Neuronal stem cell (in vitro differentiated cells): ENCODE measurements around the gene CCDC117.

Experiments
- DNase-seq: peaks from one replicate; pipeline ENCODE4 v3.0.0-alpha.2; 2013; ENCODE audit warnings: low spot score
- H2AFZ ChIP-seq: one replicate; pipeline ENCODE4 v1.6.1; 2013; ENCODE audit warnings: mild to moderate bottlenecking, low read length, inconsistent platforms
- H2AK5ac ChIP-seq: 2 replicates; pipeline ENCODE4 v1.6.1; 2013; ENCODE audit warnings: low read depth, mild to moderate bottlenecking, inconsistent platforms, low read length, moderate library complexity, mixed read lengths
- H2BK120ac ChIP-seq: 2 replicates; pipeline ENCODE4 v1.6.1; 2013; ENCODE audit warnings: low read depth, mild to moderate bottlenecking, inconsistent platforms, low read length, moderate library complexity, mixed read lengths
- H2BK12ac ChIP-seq: one replicate; pipeline ENCODE4 v1.6.1; 2013; ENCODE audit warnings: low read length, inconsistent platforms
- H2BK15ac ChIP-seq: 2 replicates; pipeline ENCODE4 v1.6.1; 2013; ENCODE audit warnings: mild to moderate bottlenecking, low read length, inconsistent platforms, mixed read lengths
- H2BK5ac ChIP-seq: one replicate; pipeline ENCODE4 v1.6.1; 2013; ENCODE audit warnings: inconsistent platforms, mild to moderate bottlenecking, low read length, moderate library complexity
- H3K14ac ChIP-seq: one replicate; pipeline ENCODE4 v1.6.1; 2013; ENCODE audit warnings: low read length, inconsistent platforms
- H3K18ac ChIP-seq: 2 replicates; pipeline ENCODE4 v1.6.1; 2013; ENCODE audit warnings: low read length, inconsistent platforms
- H3K23ac ChIP-seq: 2 replicates; pipeline ENCODE4 v1.6.1; 2013; ENCODE audit warnings: low read depth, mild to moderate bottlenecking, mixed read lengths, low read length, inconsistent platforms; ENCODE audit not compliant: poor library complexity
- H3K27ac ChIP-seq: replicated peaks from 3 replicates; pipeline ENCODE4 v1.5.1; 2013; ENCODE audit warnings: low read length, inconsistent platforms
- H3K27me3 ChIP-seq, 3 experiments: 2 replicates each; pipeline ENCODE4 v1.6.1; 2013; ENCODE audit warnings: low read length in 3 of 3, mild to moderate bottlenecking in 2 of 3, inconsistent platforms in 1 of 3, low read depth in 1 of 3, mixed read lengths in 1 of 3, moderate library complexity in 1 of 3; ENCODE audit not compliant: control insufficient read depth in 3 of 3, insufficient read depth in 3 of 3
- H3K36me3 ChIP-seq, 2 donors: replicated peaks in 1 of 2; 2 replicates each; pipeline ENCODE4 v1.6.1; 2013; ENCODE audit warnings: low read length in 2 of 2; ENCODE audit not compliant: control insufficient read depth in 2 of 2, insufficient read depth in 2 of 2
- H3K4ac ChIP-seq: 2 replicates; pipeline ENCODE4 v1.6.1; 2013; ENCODE audit warnings: inconsistent platforms, mild to moderate bottlenecking, low read length, moderate library complexity
- H3K4me1 ChIP-seq, 2 donors: 1 replicate in 1 of 2; 2 replicates in 1 of 2; pipeline ENCODE4 v1.6.1; 2013; ENCODE audit warnings: low read length in 2 of 2, low read depth in 1 of 2; ENCODE audit not compliant: control insufficient read depth in 2 of 2, insufficient read depth in 1 of 2
- H3K4me2 ChIP-seq: one replicate; pipeline ENCODE4 v1.6.1; 2013; ENCODE audit warnings: mild to moderate bottlenecking, low read length, inconsistent platforms; ENCODE audit not compliant: insufficient read depth, poor library complexity, severe bottlenecking
- H3K4me3 ChIP-seq, 2 donors: 2 replicates each; pipeline ENCODE4 v1.5.1; 2013; ENCODE audit warnings: low read length in 2 of 2, mild to moderate bottlenecking in 2 of 2, inconsistent platforms in 1 of 2, moderate library complexity in 1 of 2
- H3K79me1 ChIP-seq: one replicate; pipeline ENCODE4 v1.6.1; 2013; ENCODE audit warnings: low read depth, mild to moderate bottlenecking, inconsistent platforms, low read length, moderate library complexity
- H3K9ac ChIP-seq: one replicate; pipeline ENCODE4 v1.6.1; 2013; ENCODE audit warnings: mild to moderate bottlenecking, low read depth, low read length, inconsistent platforms; ENCODE audit not compliant: poor library complexity
- H3K9me3 ChIP-seq, 2 donors: replicated peaks in 1 of 2; 2 replicates each; pipeline versions ENCODE3 to v1.6.1; 2013; ENCODE audit warnings: low read length in 2 of 2, mild to moderate bottlenecking in 2 of 2, inconsistent platforms in 1 of 2, low read depth in 1 of 2, mixed read lengths in 1 of 2, moderate library complexity in 1 of 2; ENCODE audit not compliant: control insufficient read depth in 2 of 2, insufficient read depth in 1 of 2
- H4K8ac ChIP-seq: one replicate; pipeline ENCODE4 v1.6.1; 2013; ENCODE audit warnings: low read depth, mild to moderate bottlenecking, inconsistent platforms, low read length, moderate library complexity
- H4K91ac ChIP-seq: one replicate; pipeline ENCODE4 v1.6.1; 2013; ENCODE audit warnings: low read length, low read depth, mild to moderate bottlenecking, inconsistent platforms; ENCODE audit not compliant: poor library complexity
- WGBS, 2 donors: extraction: QIAGEN DNeasy Blood & Tissue Kit; methylation state at CpG; one replicate each; pipeline ENCODE4 v1.1.7; 2013; ENCODE audit warnings: missing lambda C conversion rate in 2 of 2, mixed read lengths in 1 of 2; ENCODE audit not compliant: insufficient read length in 2 of 2, insufficient replicate concordance in 1 of 2; ENCODE audit errors: extremely low coverage in 2 of 2; 5-methylcytosine and 5-hydroxymethylcytosine counted together

The CCDC117 gene

GRCh38 chr22:28771195-28771791, 1.2 kb upstream of the CCDC117 start:
- Histone ChIP-seq H3K18ac (no peak overlapping the region), H2BK5ac (no peak overlapping the region), H3K23ac (no peak overlapping the region), H3K4me1 (peaks cover 0 to 4% of the 10 kb centered on the region in 2 donors), H2BK120ac (no peak overlapping the region), H3K9ac (no peak overlapping the region), H2BK15ac (no peak overlapping the region), H3K27ac (no peak overlapping the region), H2AK5ac (no peak overlapping the region), H4K91ac (no peak overlapping the region), H3K79me1 (peaks cover 2% of the 10 kb centered on the region), H3K4ac (no peak overlapping the region), H3K27me3 (no peaks in the 10 kb centered on the region), H3K4me3 (no peak overlapping the region), H2BK12ac (no peak overlapping the region), H3K36me3 (peaks cover 6 to 21% of the 10 kb centered on the region in 2 donors), H3K4me2 (no peak overlapping the region), H2AFZ (peak overlapping the region; percentile 18), H3K14ac (no peak overlapping the region), H4K8ac (no peak overlapping the region), H3K9me3 (peaks cover 0 to 10% of the 10 kb centered on the region in 2 donors)
- no CpG with 5 or more reads among the region's 5 CpGs for WGBS, 2 donors
- DNase-seq = no peak

GRCh38 chr22:28773461-28773867, 969 bp downstream of the CCDC117 start:
- Histone ChIP-seq H4K8ac (no peak overlapping the region), H3K79me1 (peaks cover 4% of the 10 kb centered on the region), H2AK5ac (no peak overlapping the region), H3K27me3 (no peaks in the 10 kb centered on the region), H3K9ac (peak overlapping the region; percentile 76), H3K4me1 (peaks cover 0 to 4% of the 10 kb centered on the region in 2 donors), H2BK15ac (no peak overlapping the region), H3K4me2 (peak overlapping the region; percentile 54), H2BK12ac (no peak overlapping the region), H4K91ac (no peak overlapping the region), H3K4ac (no peak overlapping the region), H3K4me3 (peak overlapping the region; percentile 73 to 92), H2AFZ (peak overlapping the region; percentile 96), H2BK5ac (no peak overlapping the region), H3K23ac (no peak overlapping the region), H2BK120ac (no peak overlapping the region), H3K36me3 (peaks cover 6 to 42% of the 10 kb centered on the region in 2 donors), H3K18ac (no peak overlapping the region), H3K9me3 (peaks cover 0 to 10% of the 10 kb centered on the region in 2 donors), H3K27ac (no peak overlapping the region), H3K14ac (no peak overlapping the region)
- no peak for DNase-seq
- no CpG with 5 or more reads among the region's 10 CpGs for WGBS, 2 donors

GRCh38 chr22:28774378-28774777, 1.9 kb downstream of the CCDC117 start:
- no peak overlapping the region for H2BK12ac ChIP-seq
- no peak overlapping the region for H3K14ac ChIP-seq
- H3K4me3 ChIP-seq = no peak overlapping the region
- H2BK5ac ChIP-seq = no peak overlapping the region
- H3K79me1 ChIP-seq = peaks cover 4% of the 10 kb centered on the region
- no peak overlapping the region for H3K4ac ChIP-seq
- H4K91ac ChIP-seq = no peak overlapping the region
- DNase-seq = no peak
- H2AK5ac ChIP-seq = no peak overlapping the region
- H3K9ac ChIP-seq = no peak overlapping the region
- no peak overlapping the region for H3K4me2 ChIP-seq
- no peak overlapping the region for H2BK120ac ChIP-seq
- no peak overlapping the region for H2AFZ ChIP-seq
- H3K4me1 ChIP-seq = peaks cover 0 to 4% of the 10 kb centered on the region in 2 donors
- H2BK15ac ChIP-seq = no peak overlapping the region
- no peaks in the 10 kb centered on the region for H3K27me3 ChIP-seq
- H3K9me3 ChIP-seq = peaks cover 0 to 10% of the 10 kb centered on the region in 2 donors
- no CpG with 5 or more reads among the region's 1 CpG for WGBS, 2 donors
- H3K23ac ChIP-seq = no peak overlapping the region
- H4K8ac ChIP-seq = no peak overlapping the region
- H3K18ac ChIP-seq = no peak overlapping the region
- H3K36me3 ChIP-seq = peaks cover 6 to 50% of the 10 kb centered on the region in 2 donors
- H3K27ac ChIP-seq = no peak overlapping the region

DNA sequence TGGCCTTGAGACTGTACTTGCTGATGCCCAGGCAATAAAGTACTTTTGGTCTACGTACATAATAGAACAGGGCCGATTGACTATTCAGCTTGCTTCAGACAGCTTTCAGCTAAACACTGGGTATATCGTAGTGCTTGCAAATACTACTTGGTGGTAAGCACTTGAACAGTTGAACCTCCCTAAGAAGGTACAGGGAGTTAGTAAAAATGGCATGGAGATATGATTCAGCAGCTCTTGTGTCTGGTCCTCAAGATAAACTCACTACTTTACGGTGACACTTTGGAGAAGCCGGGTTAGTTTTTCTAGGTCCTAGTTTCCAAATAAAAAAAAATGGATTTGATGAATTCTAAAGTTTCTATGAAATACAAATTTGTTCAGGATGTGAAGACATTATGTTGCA, 7.3 kb downstream of the CCDC117 start:
- no CpG with 5 or more reads among the region's 5 CpGs for WGBS, 2 donors
- Histone ChIP-seq H3K27ac (no peak overlapping the region), H3K9me3 (peaks cover 0 to 5% of the 10 kb centered on the region in 2 donors), H3K4me3 (no peak overlapping the region), H4K91ac (no peak overlapping the region), H3K4me1 (no peaks in the 10 kb centered on the region), H2AFZ (no peak overlapping the region), H2BK12ac (no peak overlapping the region), H2AK5ac (no peak overlapping the region), H3K23ac (no peak overlapping the region), H3K36me3 (peaks cover 17 to 95% of the 10 kb centered on the region in 2 donors), H4K8ac (no peak overlapping the region), H2BK15ac (no peak overlapping the region), H3K9ac (no peak overlapping the region), H3K18ac (no peak overlapping the region), H3K79me1 (peaks cover 3% of the 10 kb centered on the region), H3K27me3 (no peaks in the 10 kb centered on the region), H2BK120ac (no peak overlapping the region), H3K4ac (no peak overlapping the region), H3K14ac (no peak overlapping the region), H3K4me2 (no peak overlapping the region), H2BK5ac (no peak overlapping the region)
- DNase-seq = no peak
